Neuron (in vitro differentiated cells): ENCODE results near the gene PSMC5.
"Not testable (repeated sequence)": the region's sequence is repeated elsewhere in the genome, so short reads cannot be mapped to it uniquely, and the experiment has no call there.

Source experiments
- H2AFZ ChIP-seq: one replicate; pipeline ENCODE4 v1.6.1; 2013; ENCODE audit warnings: low read depth, mild to moderate bottlenecking, inconsistent platforms, low read length, moderate library complexity
- H3K27me3 ChIP-seq: one replicate; pipeline ENCODE4 v1.6.1; 2013; ENCODE audit warnings: low read length; ENCODE audit not compliant: insufficient read depth
- H3K36me3 ChIP-seq: one replicate; pipeline ENCODE4 v1.6.1; 2013; ENCODE audit warnings: low read length; ENCODE audit not compliant: insufficient read depth
- H3K4me1 ChIP-seq: one replicate; pipeline ENCODE4 v1.6.1; 2013; ENCODE audit warnings: low read length; ENCODE audit not compliant: insufficient read depth
- H3K4me3 ChIP-seq: 2 replicates; pipeline ENCODE4 v1.5.1; 2013; ENCODE audit warnings: mild to moderate bottlenecking, low read length, moderate library complexity
- H3K9me3 ChIP-seq: one replicate; pipeline ENCODE4 v1.6.1; 2013; ENCODE audit warnings: low read length

The PSMC5 gene

GRCh38 chr17:63847525-63848249, 20.5 kb downstream of the PSMC5 start:
- Histone ChIP-seq H3K9me3 (no peaks in the 10 kb centered on the region), H3K27me3 (peaks cover 4% of the 10 kb centered on the region), H3K4me1 (no peaks in the 10 kb centered on the region)

GRCh38 chr17:63848834-63849689, 21.8 kb downstream of the PSMC5 start:
- H3K27me3 ChIP-seq: peaks cover 4% of the 10 kb centered on the region
- H3K36me3 ChIP-seq: no peaks in the 10 kb centered on the region
- no peaks in the 10 kb centered on the region for H3K4me1 ChIP-seq
- no peak overlapping the region for H2AFZ ChIP-seq
- no peak overlapping the region for H3K4me3 ChIP-seq
- no peaks in the 10 kb centered on the region for H3K9me3 ChIP-seq

More at GRCh38 chr17:63847525-63848249, 20.5 kb downstream of the PSMC5 start:
- H3K36me3 ChIP-seq: no peaks in the 10 kb centered on the region
- H2AFZ ChIP-seq: no peak overlapping the region
- no peak overlapping the region for H3K4me3 ChIP-seq

GRCh38 chr17:63850401-63850800, 23.2 kb downstream of the PSMC5 start:
- Histone ChIP-seq H3K4me1 (no peaks in the 10 kb centered on the region), H3K36me3 (no peaks in the 10 kb centered on the region), H3K9me3 (no peaks in the 10 kb centered on the region), H3K4me3 (no peak overlapping the region), H3K27me3 (peaks cover 4% of the 10 kb centered on the region), H2AFZ (no peak overlapping the region)

GRCh38 chr17:63853260-63853659, 26.0 kb downstream of the PSMC5 start:
- H3K27me3 ChIP-seq: peaks cover 4% of the 10 kb centered on the region
- H3K36me3 ChIP-seq: no peaks in the 10 kb centered on the region
- H3K4me1 ChIP-seq: no peaks in the 10 kb centered on the region
- no peak overlapping the region for H3K4me3 ChIP-seq
- H2AFZ ChIP-seq: no peak overlapping the region
- H3K9me3 ChIP-seq: no peaks in the 10 kb centered on the region

- no peaks in the 10 kb centered on the region for H3K4me1 ChIP-seq
- no peaks in the 10 kb centered on the region for H3K36me3 ChIP-seq
- peaks cover 4% of the 10 kb centered on the region for H3K27me3 ChIP-seq
- no peak overlapping the region for H2AFZ ChIP-seq
- no peak overlapping the region for H3K4me3 ChIP-seq
- no peaks in the 10 kb centered on the region for H3K9me3 ChIP-seq
Measured at GRCh38 chr17:63854709-63855108, 27.5 kb downstream of the PSMC5 start.

GRCh38 chr17:63855185-63855584, 28.0 kb downstream of the PSMC5 start:
- Histone ChIP-seq H3K27me3 (peaks cover 4% of the 10 kb centered on the region), H3K36me3 (no peaks in the 10 kb centered on the region), H3K9me3 (no peaks in the 10 kb centered on the region), H3K4me3 (no peak overlapping the region), H2AFZ (no peak overlapping the region), H3K4me1 (no peaks in the 10 kb centered on the region)

GRCh38 chr17:63856425-63856824, 29.2 kb downstream of the PSMC5 start:
- not testable (repeated sequence) for H3K36me3 ChIP-seq, H2AFZ ChIP-seq, H3K9me3 ChIP-seq, H3K4me1 ChIP-seq, H3K27me3 ChIP-seq, H3K4me3 ChIP-seq

GRCh38 chr17:63859257-63859656, 32.0 kb downstream of the PSMC5 start:
- H3K36me3 ChIP-seq: no peaks in the 10 kb centered on the region
- no peaks in the 10 kb centered on the region for H3K4me1 ChIP-seq
- no peaks in the 10 kb centered on the region for H3K27me3 ChIP-seq
- H3K4me3 ChIP-seq: no peak overlapping the region
- H3K9me3 ChIP-seq: no peaks in the 10 kb centered on the region
- no peak overlapping the region for H2AFZ ChIP-seq

GRCh38 chr17:63866625-63867024, 39.4 kb downstream of the PSMC5 start:
- not testable (repeated sequence) for H3K36me3 ChIP-seq, H3K9me3 ChIP-seq, H3K4me1 ChIP-seq, H2AFZ ChIP-seq, H3K27me3 ChIP-seq, H3K4me3 ChIP-seq

- not testable (repeated sequence) for H3K27me3 ChIP-seq, H3K4me3 ChIP-seq, H3K9me3 ChIP-seq, H2AFZ ChIP-seq, H3K36me3 ChIP-seq, H3K4me1 ChIP-seq
Measured at GRCh38 chr17:63869491-63870291, 42.5 kb downstream of the PSMC5 start.

GRCh38 chr17:63870292-63870665, 43.0 kb downstream of the PSMC5 start:
- H3K36me3 ChIP-seq, H3K27me3 ChIP-seq: not testable (repeated sequence)

GRCh38 chr17:63871646-63872365, 44.6 kb downstream of the PSMC5 start:
- not testable (repeated sequence) for H3K27me3 ChIP-seq, H3K4me3 ChIP-seq, H3K9me3 ChIP-seq, H3K4me1 ChIP-seq, H3K36me3 ChIP-seq, H2AFZ ChIP-seq

More at GRCh38 chr17:63870292-63870665, 43.0 kb downstream of the PSMC5 start:
- not testable (repeated sequence) for H3K9me3 ChIP-seq, H2AFZ ChIP-seq, H3K4me1 ChIP-seq, H3K4me3 ChIP-seq
